ENCODE results near the gene SLC12A4. TPM values are rescaled to one million over a fixed set of nuclear protein-coding genes. Genes with fewer than 3 reads are reported as not detected.
"Not testable (repeated sequence)": the region's sequence is repeated elsewhere in the genome, so short reads cannot be mapped to it uniquely, and the experiment has no call there.

The SLC12A4 gene
- total RNA-seq, 1 donor from 2014 or later, result 121 TPM

DNA sequence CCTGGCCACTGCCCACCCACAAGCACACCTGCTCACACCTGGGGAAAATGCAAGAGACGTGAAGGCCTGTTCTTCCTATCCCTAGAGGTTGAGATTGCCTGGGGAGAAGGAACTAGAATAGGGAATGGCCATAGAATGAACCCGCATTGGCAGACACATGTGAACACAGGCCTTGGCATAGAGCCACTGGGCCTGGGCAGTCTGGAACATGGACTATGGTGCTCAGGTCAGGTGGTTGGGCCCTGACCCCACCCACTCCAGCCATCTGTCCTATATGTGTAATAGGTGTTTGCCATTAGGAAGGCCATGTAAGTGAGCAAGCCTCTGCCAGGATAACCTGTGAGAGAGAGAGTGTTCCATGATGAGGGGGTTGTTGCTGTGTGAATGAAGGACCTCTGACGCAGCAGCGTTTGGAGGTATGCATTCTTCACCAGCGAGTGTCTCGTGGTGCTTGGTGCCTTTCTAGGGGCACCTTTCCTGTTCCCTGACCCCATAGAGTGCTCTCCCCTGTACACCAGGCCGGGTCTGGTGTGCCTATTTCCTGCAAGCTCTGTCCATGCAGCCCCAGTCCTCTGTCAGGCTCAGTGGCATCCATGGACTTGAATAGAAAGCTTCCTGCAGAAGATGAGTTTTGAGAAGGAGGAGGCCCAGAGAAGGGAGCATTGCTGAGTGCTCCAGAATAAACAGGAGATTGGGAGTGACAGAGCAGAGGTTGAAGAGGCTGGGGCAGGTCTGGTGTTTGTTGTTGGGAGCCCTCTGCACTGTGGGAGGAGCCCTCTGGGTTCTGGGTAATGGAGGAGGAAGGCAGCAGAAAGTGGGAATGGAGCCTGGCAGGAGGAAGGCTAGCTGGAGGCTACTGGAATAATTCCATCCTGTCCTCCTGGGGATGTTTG is 52.4 kb downstream of the SLC12A4 start:
- DNase-seq (ENCODE audit: low spot score), result no peak
- intact Hi-C loops (cut with DNase I), result no loop called here

DNA sequence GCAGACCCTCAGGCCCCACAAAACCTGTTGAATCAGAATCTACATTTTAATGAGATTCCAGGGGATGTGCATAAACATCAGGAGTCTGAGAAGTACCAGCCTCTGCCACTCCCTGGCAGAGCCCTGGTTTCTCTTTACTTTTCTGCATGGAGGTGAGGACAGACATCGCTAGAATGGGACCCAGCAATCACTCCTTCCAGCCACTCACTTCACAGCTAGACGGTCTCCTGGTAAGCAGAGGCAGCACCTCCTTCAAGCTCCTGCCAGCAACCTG is 53.0 kb downstream of the SLC12A4 start:
- intact Hi-C loops (cut with DNase I); DNase-seq (ENCODE audit: low spot score): not testable (repeated sequence)

DNA sequence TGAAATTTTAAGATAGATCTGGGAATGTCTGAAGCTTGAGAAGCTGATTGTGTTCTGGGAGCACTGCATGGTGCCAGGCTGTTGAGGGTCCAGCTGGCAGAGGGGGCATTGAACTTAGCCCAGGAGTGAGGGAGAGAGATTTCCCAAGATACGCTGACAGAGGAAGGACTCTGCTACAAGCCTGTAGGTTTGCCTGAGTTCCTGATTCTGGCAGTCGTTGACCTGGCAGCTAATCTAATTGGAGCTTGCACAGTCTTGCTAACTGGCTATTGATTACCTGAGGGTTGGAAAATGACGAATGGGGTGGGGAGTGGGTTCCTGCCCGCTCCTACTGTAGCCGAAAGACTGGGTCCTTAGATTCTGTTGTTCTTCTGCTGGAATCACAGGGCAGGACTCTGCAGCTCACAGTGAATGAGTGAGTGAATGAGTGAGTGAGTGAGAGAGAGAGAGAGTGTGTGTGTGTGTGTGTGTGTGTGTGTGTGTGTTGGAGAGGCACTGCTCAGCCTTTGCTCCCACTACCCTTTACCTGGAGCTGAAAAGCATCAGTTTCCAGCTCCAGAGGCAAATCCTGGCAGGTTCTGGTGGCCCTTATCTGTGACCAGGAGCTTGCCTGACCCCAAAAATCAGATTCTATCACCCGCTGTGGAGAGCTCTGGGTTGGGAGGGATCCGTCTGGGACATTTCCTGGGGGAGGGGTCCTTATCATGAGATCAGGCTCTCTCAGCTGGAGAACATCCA is 53.5 kb downstream of the SLC12A4 start:
- intact Hi-C loops (cut with DNase I), result no loop called here
- no peak for DNase-seq (ENCODE audit: low spot score)

DNA sequence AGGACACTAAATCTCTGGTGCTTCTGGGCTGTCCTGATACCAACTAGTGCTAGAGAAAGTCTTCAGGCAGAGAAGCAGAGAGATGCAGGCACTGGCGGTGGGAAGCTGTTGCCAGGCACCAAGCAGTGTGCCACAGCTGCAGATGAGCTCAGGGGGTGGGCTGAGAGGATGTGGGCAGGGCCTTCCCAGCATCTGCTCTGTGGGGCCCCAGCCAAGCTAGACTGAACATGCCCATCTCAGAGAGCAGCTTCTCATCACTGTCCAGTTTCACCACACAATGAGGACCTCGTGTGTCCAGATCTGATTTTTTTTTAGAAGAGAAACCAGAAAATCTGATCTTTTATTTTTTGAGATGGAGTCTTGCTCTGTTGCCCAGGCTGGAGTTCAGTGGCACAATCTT is 58.3 kb downstream of the SLC12A4 start:
- intact Hi-C loops (cut with DNase I), result no loop called here
- no peak for DNase-seq (ENCODE audit: low spot score)

DNA sequence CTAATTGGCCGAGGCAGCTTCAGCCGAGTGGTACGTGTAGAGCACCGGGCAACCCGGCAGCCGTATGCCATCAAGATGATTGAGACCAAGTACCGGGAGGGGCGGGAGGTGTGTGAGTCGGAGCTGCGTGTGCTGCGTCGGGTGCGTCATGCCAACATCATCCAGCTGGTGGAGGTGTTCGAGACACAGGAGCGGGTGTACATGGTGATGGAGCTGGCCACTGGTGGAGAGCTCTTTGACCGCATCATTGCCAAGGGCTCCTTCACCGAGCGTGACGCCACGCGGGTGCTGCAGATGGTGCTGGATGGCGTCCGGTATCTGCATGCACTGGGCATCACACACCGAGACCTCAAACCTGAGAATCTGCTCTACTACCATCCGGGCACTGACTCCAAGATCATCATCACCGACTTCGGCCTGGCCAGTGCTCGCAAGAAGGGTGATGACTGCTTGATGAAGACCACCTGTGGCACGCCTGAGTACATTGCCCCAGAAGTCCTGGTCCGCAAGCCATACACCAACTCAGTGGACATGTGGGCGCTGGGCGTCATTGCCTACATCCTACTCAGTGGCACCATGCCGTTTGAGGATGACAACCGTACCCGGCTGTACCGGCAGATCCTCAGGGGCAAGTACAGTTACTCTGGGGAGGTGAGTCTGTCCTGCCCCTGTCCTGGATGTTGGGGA is 59.2 kb downstream of the SLC12A4 start:
- DNase-seq (ENCODE audit: low spot score), result no peak
- intact Hi-C loops (cut with DNase I), result no loop called here

DNA sequence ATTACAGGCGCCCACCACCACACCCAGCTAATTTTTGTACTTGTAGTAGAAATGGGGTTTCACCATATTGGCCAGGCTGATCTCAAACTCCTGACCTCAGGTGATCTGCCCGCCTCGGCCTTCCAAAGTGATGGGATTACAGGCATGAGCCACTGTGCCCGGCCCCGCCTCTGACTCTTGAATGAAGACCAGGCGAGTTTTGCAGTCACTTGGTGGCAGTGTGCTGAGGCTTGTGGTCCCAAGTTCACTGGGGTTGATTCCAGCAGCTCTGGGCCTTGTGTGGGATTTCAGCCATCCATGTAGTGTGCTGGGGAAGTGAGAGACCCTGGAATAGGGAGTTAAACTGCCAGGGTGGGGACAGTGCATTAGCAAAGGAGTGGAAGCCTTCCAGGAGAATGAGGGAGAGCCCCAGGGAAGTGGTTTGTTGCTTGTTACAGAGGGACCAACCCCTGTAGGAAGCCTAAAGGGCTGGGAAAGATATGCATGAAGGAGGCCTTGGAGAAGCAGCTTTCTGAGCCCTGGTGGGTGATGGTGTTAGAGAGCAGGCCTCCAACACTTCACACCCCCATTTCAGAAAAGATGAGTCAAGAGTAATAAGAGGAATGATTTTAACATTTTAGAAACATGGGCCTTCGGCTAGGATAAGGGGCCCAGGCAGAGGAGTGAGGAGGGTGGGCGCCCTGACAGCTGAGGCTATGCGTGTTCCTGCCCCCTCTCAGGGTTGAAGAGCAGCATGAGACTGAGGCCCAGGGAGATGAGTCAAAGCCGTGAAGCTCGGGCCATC is 60.8 kb downstream of the SLC12A4 start:
- intact Hi-C loops (cut with DNase I), result no loop called here
- no peak for DNase-seq (ENCODE audit: low spot score)

DNA sequence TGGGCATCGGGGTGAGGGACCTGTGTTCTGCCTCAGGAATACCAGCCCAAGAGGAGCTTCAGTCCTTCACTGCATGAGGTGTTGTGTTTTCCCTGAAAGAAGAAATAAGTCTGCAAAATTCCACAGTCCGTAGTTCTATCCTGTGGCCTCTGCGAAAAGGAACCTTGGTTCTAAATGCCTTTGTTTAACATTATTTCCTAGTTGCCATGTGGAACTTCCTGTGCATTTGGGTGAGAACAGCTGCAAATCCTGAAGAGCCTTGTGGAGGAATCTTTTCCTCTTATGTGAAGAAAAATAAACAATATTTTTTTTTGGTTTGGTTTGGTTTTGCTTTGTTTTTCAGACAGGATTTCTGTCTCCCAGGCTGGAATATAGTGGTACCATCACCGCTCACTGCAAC is 65.6 kb downstream of the SLC12A4 start:
- no peak for DNase-seq (ENCODE audit: low spot score)
- intact Hi-C loops (cut with DNase I), result no loop called here

DNA sequence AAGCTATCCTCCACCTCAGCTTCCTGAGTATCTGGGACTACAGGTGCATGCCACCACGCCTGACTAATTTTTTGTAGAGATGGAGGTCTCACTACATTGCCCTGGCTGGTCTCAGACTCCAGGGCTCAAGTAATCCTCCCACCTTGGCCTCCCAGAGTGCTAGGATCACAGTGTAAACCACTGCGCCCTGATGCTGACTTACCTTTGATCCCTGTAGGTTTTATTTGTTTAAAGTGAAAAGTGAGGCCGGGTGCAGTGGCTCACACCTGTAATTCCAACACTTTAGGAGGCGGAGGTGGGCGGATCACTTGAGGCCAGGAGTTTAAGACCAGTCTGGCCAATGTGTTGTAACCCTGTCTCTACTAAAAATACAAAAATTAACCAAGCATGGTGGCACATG is 66.7 kb downstream of the SLC12A4 start:
- intact Hi-C loops (cut with DNase I), result no loop called here

DNA sequence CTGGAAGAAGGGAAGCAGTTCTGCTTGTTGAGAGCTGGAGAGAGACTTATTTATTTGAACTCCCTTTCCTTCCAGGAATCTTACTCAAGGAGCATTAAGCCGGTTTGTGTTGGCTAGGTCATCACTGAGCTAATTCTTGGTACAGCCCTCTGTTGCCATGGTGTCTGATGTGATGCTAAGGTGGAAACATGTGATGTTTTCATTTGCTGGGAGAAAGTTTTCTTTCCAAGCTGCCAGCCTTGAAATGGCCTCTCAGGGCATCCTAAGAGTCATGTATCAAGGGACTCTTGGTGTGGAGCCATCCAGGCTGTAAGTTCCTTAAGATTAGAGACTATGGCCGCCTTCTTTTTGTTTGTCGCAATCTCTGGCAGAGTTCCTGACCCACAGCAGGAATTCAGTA is 71.2 kb downstream of the SLC12A4 start:
- DNase-seq (ENCODE audit: low spot score), result no peak
- intact Hi-C loops (cut with DNase I), result no loop called here

More for the DNA sequence above, 66.7 kb downstream of the SLC12A4 start:
- no peak for DNase-seq (ENCODE audit: low spot score)

DNA sequence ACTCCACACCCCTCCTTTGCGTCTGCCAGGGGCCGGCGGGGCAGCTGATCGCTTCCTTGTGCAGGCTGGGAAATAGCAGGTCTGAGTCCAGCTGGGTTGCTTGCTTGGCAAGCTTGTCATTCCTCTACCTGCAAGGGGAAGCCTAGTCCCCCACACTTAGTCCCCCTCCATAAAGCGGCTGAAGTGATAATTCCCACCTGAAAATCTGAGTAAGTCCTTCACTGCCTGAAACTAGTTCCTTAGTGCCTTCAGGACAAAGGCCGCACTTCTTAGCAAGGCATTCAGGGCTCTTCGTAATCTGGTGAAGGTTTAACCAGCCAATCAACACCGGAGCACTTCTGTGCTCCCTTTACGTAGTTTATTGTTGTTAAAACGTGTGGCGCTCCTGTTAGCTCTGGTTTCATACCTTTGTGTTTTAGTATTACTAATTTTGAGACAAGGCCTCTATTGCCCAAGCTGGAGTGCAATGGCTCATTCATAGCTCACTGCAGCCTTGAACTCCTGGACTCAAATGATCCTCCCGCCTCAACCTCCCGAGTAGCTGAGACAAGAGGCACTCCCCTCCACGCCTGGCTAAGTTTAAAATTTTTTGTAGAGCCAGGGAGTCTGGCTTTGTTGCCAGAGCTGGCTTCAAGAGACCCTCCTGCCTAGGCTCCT is 74.6 kb downstream of the SLC12A4 start:
- intact Hi-C loops (cut with DNase I), result loop anchor here (5.0 kb wide), 1 partner anchor 128 kb away; the partner anchor contains the start of genes DDX28 and DUS2
- DNase-seq (ENCODE audit: low spot score), result no peak

Other genes with a start within 250 kb of the SLC12A4 start
- 10.7 TPM for gene GFOD2, start 249.3 kb downstream of the SLC12A4 start, total RNA-seq
- gene RANBP10, start 162.1 kb downstream of the SLC12A4 start, total RNA-seq, result 16.4 TPM
- gene TSNAXIP1, start 161.7 kb downstream of the SLC12A4 start, total RNA-seq, result 0.51 TPM
- gene THAP11, start 126.3 kb downstream of the SLC12A4 start, total RNA-seq, result 23.0 TPM
- 87.1 TPM for gene NUTF2, start 121.7 kb downstream of the SLC12A4 start, total RNA-seq
- 27.9 TPM for gene CENPT, start 120.9 kb downstream of the SLC12A4 start, total RNA-seq
- 43.8 TPM for gene EDC4, start 95.6 kb downstream of the SLC12A4 start, total RNA-seq
- 2.1 TPM for gene NRN1L, start 83.8 kb downstream of the SLC12A4 start, total RNA-seq
- 22.6 TPM for gene PSKH1, start 75.4 kb downstream of the SLC12A4 start, total RNA-seq
- not detected for gene CTRL, start 36.8 kb downstream of the SLC12A4 start, total RNA-seq
- 66.1 TPM for gene PSMB10, start 31.8 kb downstream of the SLC12A4 start, total RNA-seq
- 29.8 TPM for gene LCAT, start 24.5 kb downstream of the SLC12A4 start, total RNA-seq
- gene DPEP3, start 11.9 kb upstream of the SLC12A4 start, total RNA-seq, result not detected
- 0.78 TPM for gene DPEP2, start 30.8 kb upstream of the SLC12A4 start, total RNA-seq
- gene DPEP2NB, start 47.3 kb upstream of the SLC12A4 start, total RNA-seq, result not detected
- gene DDX28, start 54.6 kb upstream of the SLC12A4 start, total RNA-seq, result 8.6 TPM
- gene DUS2, start 54.6 kb upstream of the SLC12A4 start, total RNA-seq, result 6.4 TPM
- gene NFATC3, start 116.7 kb upstream of the SLC12A4 start, total RNA-seq, result 22.9 TPM